HG03571 (cell line): ENCODE data around the gene NECTIN3.

Source experiments
- ATAC-seq: cut with Tn5 transposase; IDR thresholded peaks from one replicate; pipeline ENCODE4 v1.9.1; 2021; ENCODE audit not compliant: unreplicated experiment

The NECTIN3 gene

GRCh38 chr3:111197485-111197884, 125.9 kb downstream of the NECTIN3 start:
- ATAC-seq, result no peak

GRCh38 chr3:111200027-111200426, 128.4 kb downstream of the NECTIN3 start:
- no peak for ATAC-seq

- ATAC-seq, result no peak
These were observed 138.5 kb downstream of the NECTIN3 start for GRCh38 chr3:111210003-111210711.

GRCh38 chr3:111210866-111211564, 139.4 kb downstream of the NECTIN3 start:
- no peak for ATAC-seq

- ATAC-seq, result no peak
These were observed 140.9 kb downstream of the NECTIN3 start for GRCh38 chr3:111212511-111212910.

GRCh38 chr3:111215481-111215880, 143.9 kb downstream of the NECTIN3 start:
- ATAC-seq, result no peak

GRCh38 chr3:111218615-111219014, 147.0 kb downstream of the NECTIN3 start:
- no peak for ATAC-seq

GRCh38 chr3:111227216-111227615, 155.6 kb downstream of the NECTIN3 start:
- ATAC-seq, result no peak

- no peak for ATAC-seq
These were observed 157.7 kb downstream of the NECTIN3 start for GRCh38 chr3:111229301-111229700.

GRCh38 chr3:111236836-111237713, 165.5 kb downstream of the NECTIN3 start:
- ATAC-seq, result no peak

- ATAC-seq, result no peak
These were observed 166.3 kb downstream of the NECTIN3 start for GRCh38 chr3:111237946-111238345.

- peak; percentile 99 for ATAC-seq
These were observed 167.3 kb downstream of the NECTIN3 start for GRCh38 chr3:111238885-111239284.

- ATAC-seq, result no peak
These were observed 170.3 kb downstream of the NECTIN3 start for GRCh38 chr3:111241960-111242359.
